Liver (tissue), 9 donors: ENCODE results near the gene LSM11. TPM values are rescaled to one million over a fixed set of nuclear protein-coding genes. Genes with fewer than 3 reads are reported as not detected.
A peak's percentile ranks its signal among the peaks of the same experiment; 100 is the strongest.
"Not testable (repeated sequence)": the region's sequence is repeated elsewhere in the genome, so short reads cannot be mapped to it uniquely, and the experiment has no call there.

Experiments used
- DNase-seq: peaks from one replicate; pipeline ENCODE4 v3.0.0-alpha.2; 2017; ENCODE audit warnings: low spot score
- H3K27ac ChIP-seq, 2 donors: one replicate each; pipeline ENCODE4 v1.7.0; 2013; ENCODE audit warnings: inconsistent platforms in 2 of 2, low read length in 2 of 2, control low read depth in 1 of 2, low read depth in 1 of 2, mild to moderate bottlenecking in 1 of 2
- H3K27me3 ChIP-seq, 4 donors: one replicate each; pipeline versions ENCODE4 v1.6.1 to v1.7.0; 2013; ENCODE audit warnings: low read length in 3 of 4, inconsistent platforms in 1 of 4, mild to moderate bottlenecking in 1 of 4, moderate library complexity in 1 of 4; ENCODE audit not compliant: control insufficient read depth in 4 of 4, insufficient read depth in 4 of 4
- H3K36me3 ChIP-seq, 4 donors: one replicate each; pipeline versions ENCODE4 v1.6.1 to v1.7.0; 2013; ENCODE audit warnings: low read length in 3 of 4, mild to moderate bottlenecking in 3 of 4, low read depth in 1 of 4, moderate library complexity in 1 of 4; ENCODE audit not compliant: control insufficient read depth in 4 of 4, insufficient read depth in 3 of 4
- H3K4me1 ChIP-seq, 4 donors: one replicate each; pipeline versions ENCODE4 v1.6.1 to v1.7.0; 2013; ENCODE audit warnings: low read length in 3 of 4, mild to moderate bottlenecking in 3 of 4, moderate library complexity in 1 of 4; ENCODE audit not compliant: control insufficient read depth in 4 of 4, insufficient read depth in 4 of 4
- H3K4me3 ChIP-seq, 3 donors: one replicate each; pipeline versions ENCODE4 v1.6.1 to v1.7.0; 2013; ENCODE audit warnings: low read length in 3 of 3, control low read depth in 1 of 3, low read depth in 1 of 3, mild to moderate bottlenecking in 1 of 3
- H3K9ac ChIP-seq, 2 donors: one replicate each; pipeline ENCODE4 v1.7.0; 2013; ENCODE audit warnings: low read length in 2 of 2, mild to moderate bottlenecking in 2 of 2, moderate library complexity in 2 of 2, control low read depth in 1 of 2, low read depth in 1 of 2
- H3K9me3 ChIP-seq, 4 donors: one replicate each; pipeline versions ENCODE4 v1.6.1 to v1.7.0; 2013; ENCODE audit warnings: low read length in 3 of 4; ENCODE audit not compliant: control insufficient read depth in 4 of 4
- ATF3 ChIP-seq: IDR thresholded peaks from 2 replicates; pipeline ENCODE4 v1.6.1; 2016; ENCODE audit warnings: antibody characterized with exemption
- EGR1 ChIP-seq, 2 donors: IDR thresholded peaks; 2 replicates each; pipeline ENCODE4 v1.6.1; 2016 to 2018; ENCODE audit warnings: antibody characterized with exemption in 2 of 2, low read depth in 2 of 2
- FOXA1 ChIP-seq: IDR thresholded peaks from 2 replicates; pipeline ENCODE4 v1.6.1; 2016; ENCODE audit warnings: antibody characterized with exemption
- FOXA2 ChIP-seq: IDR thresholded peaks from 2 replicates; pipeline ENCODE4 v1.6.1; 2016; ENCODE audit warnings: antibody characterized with exemption
- GABPA ChIP-seq, 2 donors: IDR thresholded peaks in 1 of 2; conservative IDR thresholded peaks in 1 of 2; 2 replicates each; pipeline ENCODE4 v1.6.1; 2016; ENCODE audit warnings: antibody characterized with exemption in 2 of 2, mild to moderate bottlenecking in 1 of 2, moderate library complexity in 1 of 2
- HNF4A ChIP-seq, 2 donors: conservative IDR thresholded peaks; 2 replicates each; pipeline ENCODE4 v1.6.1; 2016; ENCODE audit warnings: antibody characterized with exemption in 2 of 2, mild to moderate bottlenecking in 2 of 2
- HNF4G ChIP-seq: IDR thresholded peaks from 2 replicates; pipeline ENCODE4 v1.6.1; 2016; ENCODE audit warnings: antibody characterized with exemption
- JUND ChIP-seq, 2 donors: IDR thresholded peaks; 2 replicates each; pipeline ENCODE4 v1.6.1; 2016; ENCODE audit warnings: antibody characterized with exemption in 2 of 2
- MAX ChIP-seq: IDR thresholded peaks from 2 replicates; pipeline ENCODE4 v1.6.1; 2016; ENCODE audit warnings: antibody characterized with exemption
- NR2F2 ChIP-seq: IDR thresholded peaks from 2 replicates; pipeline ENCODE4 v1.6.1; 2016; ENCODE audit warnings: antibody characterized with exemption
- RAD21 ChIP-seq, 2 donors: IDR thresholded peaks; 2 replicates each; pipeline ENCODE4 v1.6.1; 2016; ENCODE audit warnings: antibody characterized with exemption in 2 of 2, mild to moderate bottlenecking in 2 of 2
- RXRA ChIP-seq, 2 donors: IDR thresholded peaks; 2 replicates each; pipeline ENCODE4 v1.6.1; 2017 to 2018; ENCODE audit warnings: antibody characterized with exemption in 2 of 2, mild to moderate bottlenecking in 1 of 2
- SP1 ChIP-seq: IDR thresholded peaks from 2 replicates; pipeline ENCODE4 v1.6.1; 2018; ENCODE audit warnings: antibody characterized with exemption, mild to moderate bottlenecking
- YY1 ChIP-seq: IDR thresholded peaks from 2 replicates; pipeline ENCODE4 v1.6.1; 2016; ENCODE audit warnings: antibody characterized with exemption, mild to moderate bottlenecking
- WGBS: extraction: QIAGEN DNeasy Blood & Tissue Kit; methylation state at CpG from one replicate; pipeline ENCODE4 v1.1.7; 2013; 5-methylcytosine and 5-hydroxymethylcytosine counted together
- polyA plus RNA-seq, 2 donors: library from polyadenylated mRNA; stranded (reverse) in 1 of 2; unstranded in 1 of 2; fragments of 200-250 nt in 1 of 2; fragments of >200 nt in 1 of 2; fragmentation: Nextera tagmentation in 1 of 2; extraction: Ambion mirVana in 1 of 2; gene quantifications; one replicate each; pipeline versions ENCODE4 v1.2.1 to v1.2.3, GENCODE V29; 2013 to 2015
- total RNA-seq, 2 donors: library from RNA; depleted of rRNA; stranded (reverse); fragments of >200 nt; gene quantifications; one replicate each; pipeline ENCODE4 v1.2.3, GENCODE V29; 2014
- TF ChIP-seq, protein P1 (sequence below): fragments of 150-350 bp; IDR thresholded peaks from 2 replicates; pipeline ENCODE4 v1.5.1; 2017; ENCODE audit warnings: improper control_type of control experiment, low read depth, low read length; ENCODE audit not compliant: missing input control
- TF ChIP-seq, protein P2 (sequence below): IDR thresholded peaks from 2 replicates; pipeline ENCODE4 v1.6.1; 2016; ENCODE audit warnings: antibody characterized with exemption, mild to moderate bottlenecking
- donor health status: healthy.
- donor health status: healthy.
- donor health status: healthy.
- donor health status: healthy.
- donor health status: healthy.

The LSM11 gene
- total RNA-seq (1 to 10 TPM; 1.8 to 4.0 TPM), polyA plus RNA-seq (under 1 TPM; 0.42 to 0.51 TPM)

DNA sequence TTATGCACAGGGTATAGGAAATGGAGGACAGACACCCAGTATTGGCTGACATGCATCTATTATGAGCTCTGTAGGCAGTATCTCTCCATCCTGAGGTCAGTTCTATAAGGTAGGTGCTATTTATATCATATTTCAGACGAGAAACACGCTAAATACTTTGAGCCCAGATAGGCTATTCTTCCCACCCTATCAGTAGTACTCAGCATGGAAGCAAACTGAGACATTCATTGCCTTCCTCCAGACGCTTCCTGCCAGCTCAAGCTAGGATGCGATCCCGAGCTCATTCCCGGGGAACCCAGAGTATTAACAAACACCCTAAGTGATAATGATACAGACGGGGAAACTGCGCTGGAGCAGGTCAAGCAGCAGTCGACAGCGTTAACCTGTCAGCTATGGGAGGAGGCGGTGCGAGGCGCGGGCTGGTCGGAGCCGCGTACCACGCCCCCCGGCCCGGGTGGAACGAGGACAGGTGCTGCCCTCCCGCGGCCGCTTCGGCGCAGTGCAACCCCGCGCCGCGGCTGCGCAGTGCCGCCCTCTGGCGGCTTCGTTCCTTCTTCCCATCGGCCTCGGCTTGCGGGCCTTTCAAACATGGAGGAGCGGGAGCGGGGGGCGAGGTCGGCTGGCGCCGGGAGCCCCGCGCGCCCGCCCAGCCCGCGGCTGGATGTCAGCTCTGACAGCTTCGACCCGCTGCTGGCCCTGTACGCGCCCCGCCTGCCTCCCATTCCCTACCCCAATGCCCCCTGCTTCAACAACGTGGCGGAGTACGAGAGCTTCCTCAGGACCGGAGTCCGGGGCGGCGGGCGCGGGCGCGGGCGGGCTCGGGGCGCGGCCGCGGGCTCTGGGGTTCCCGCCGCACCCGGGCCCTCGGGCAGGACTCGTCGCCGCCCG, at the start of gene LSM11:
TSS of gene LSM11 (plus strand) at position 550 of the 888 bp plus-strand sequence. CDS start at position 589, 39 bp downstream.
- Histone ChIP-seq H3K27ac (no peak within 1 kb of the TSS), H3K27me3 (no peaks in the 10 kb centered on the region), H3K4me3 (peak within 1 kb of the TSS; percentile 44 to 94 (median 80)), H3K9me3 (no peaks in the 10 kb centered on the region), H3K4me1 (peaks cover 0 to 15% (median 13%) of the 10 kb centered on the region in 4 donors), H3K9ac (peak within 1 kb of the TSS; percentile 12 to 72), H3K36me3 (peaks cover 2 to 4% (median 3%) of the 10 kb centered on the region in 4 donors)
- under 1% methylated on average over 79 of the region's 79 CpGs for WGBS
- TF ChIP-seq NR2F2 (no peak), HNF4G (no peak), FOXA1 (no peak), ATF3 (no peak), SP1 (no peak), MAX (no peak), JUND (IDR thresholded peaks at IDR 0.05) (no peak), HNF4A (conservative IDR thresholded peaks at IDR 0.05) (no peak), FOXA2 (no peak), GABPA (IDR thresholded peaks at IDR 0.05 in 1 of 2, conservative IDR thresholded peaks at IDR 0.05 in 1 of 2) (no peak), EGR1 (IDR thresholded peaks at IDR 0.05; ENCODE audit: low read depth in 2 of 2) (no peak), RAD21 (IDR thresholded peaks at IDR 0.05) (peak; percentile 75 to 85), RXRA (IDR thresholded peaks at IDR 0.05) (no peak), YY1 (peak; percentile 67)
- TF ChIP-seq, protein P1, sequence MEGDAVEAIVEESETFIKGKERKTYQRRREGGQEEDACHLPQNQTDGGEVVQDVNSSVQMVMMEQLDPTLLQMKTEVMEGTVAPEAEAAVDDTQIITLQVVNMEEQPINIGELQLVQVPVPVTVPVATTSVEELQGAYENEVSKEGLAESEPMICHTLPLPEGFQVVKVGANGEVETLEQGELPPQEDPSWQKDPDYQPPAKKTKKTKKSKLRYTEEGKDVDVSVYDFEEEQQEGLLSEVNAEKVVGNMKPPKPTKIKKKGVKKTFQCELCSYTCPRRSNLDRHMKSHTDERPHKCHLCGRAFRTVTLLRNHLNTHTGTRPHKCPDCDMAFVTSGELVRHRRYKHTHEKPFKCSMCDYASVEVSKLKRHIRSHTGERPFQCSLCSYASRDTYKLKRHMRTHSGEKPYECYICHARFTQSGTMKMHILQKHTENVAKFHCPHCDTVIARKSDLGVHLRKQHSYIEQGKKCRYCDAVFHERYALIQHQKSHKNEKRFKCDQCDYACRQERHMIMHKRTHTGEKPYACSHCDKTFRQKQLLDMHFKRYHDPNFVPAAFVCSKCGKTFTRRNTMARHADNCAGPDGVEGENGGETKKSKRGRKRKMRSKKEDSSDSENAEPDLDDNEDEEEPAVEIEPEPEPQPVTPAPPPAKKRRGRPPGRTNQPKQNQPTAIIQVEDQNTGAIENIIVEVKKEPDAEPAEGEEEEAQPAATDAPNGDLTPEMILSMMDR = peak; percentile 100
- TF ChIP-seq, protein P2, sequence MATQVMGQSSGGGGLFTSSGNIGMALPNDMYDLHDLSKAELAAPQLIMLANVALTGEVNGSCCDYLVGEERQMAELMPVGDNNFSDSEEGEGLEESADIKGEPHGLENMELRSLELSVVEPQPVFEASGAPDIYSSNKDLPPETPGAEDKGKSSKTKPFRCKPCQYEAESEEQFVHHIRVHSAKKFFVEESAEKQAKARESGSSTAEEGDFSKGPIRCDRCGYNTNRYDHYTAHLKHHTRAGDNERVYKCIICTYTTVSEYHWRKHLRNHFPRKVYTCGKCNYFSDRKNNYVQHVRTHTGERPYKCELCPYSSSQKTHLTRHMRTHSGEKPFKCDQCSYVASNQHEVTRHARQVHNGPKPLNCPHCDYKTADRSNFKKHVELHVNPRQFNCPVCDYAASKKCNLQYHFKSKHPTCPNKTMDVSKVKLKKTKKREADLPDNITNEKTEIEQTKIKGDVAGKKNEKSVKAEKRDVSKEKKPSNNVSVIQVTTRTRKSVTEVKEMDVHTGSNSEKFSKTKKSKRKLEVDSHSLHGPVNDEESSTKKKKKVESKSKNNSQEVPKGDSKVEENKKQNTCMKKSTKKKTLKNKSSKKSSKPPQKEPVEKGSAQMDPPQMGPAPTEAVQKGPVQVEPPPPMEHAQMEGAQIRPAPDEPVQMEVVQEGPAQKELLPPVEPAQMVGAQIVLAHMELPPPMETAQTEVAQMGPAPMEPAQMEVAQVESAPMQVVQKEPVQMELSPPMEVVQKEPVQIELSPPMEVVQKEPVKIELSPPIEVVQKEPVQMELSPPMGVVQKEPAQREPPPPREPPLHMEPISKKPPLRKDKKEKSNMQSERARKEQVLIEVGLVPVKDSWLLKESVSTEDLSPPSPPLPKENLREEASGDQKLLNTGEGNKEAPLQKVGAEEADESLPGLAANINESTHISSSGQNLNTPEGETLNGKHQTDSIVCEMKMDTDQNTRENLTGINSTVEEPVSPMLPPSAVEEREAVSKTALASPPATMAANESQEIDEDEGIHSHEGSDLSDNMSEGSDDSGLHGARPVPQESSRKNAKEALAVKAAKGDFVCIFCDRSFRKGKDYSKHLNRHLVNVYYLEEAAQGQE = no peak
- DNase-seq = peak; percentile 97

DNA sequence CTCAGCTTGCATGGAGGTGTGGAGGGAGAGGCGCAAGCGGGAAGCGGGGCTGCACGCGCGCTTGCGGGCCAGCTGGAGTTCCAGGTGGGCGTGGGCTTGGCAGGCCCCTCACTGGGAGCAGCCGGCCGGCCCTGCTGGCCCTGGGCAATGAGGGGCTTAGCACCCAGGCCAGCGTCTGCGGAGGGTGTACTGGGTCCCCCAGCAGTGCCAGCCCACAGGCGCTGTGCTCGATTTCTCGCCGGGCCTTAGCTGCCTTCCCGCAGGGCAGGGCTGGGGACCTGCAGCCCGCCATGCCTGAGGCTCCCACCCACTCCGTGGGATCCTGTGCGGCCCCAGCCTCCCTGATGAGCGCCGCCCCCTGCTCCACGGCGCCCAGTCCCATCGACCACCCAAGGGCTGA, 49.7 kb upstream of the LSM11 start:
- H3K4me1 ChIP-seq, H3K9me3 ChIP-seq, H3K27ac ChIP-seq, H3K27me3 ChIP-seq, H3K36me3 ChIP-seq, DNase-seq, H3K4me3 ChIP-seq, H3K9ac ChIP-seq: not testable (repeated sequence)
- whole genome bisulfite sequencing = 86% methylated on average over 25 of the region's 25 CpGs

GRCh38 chr5:157696154-157696553, 47.4 kb upstream of the LSM11 start:
- H3K4me1 ChIP-seq, DNase-seq, H3K36me3 ChIP-seq, H3K9me3 ChIP-seq, H3K9ac ChIP-seq, H3K27ac ChIP-seq, H3K4me3 ChIP-seq, H3K27me3 ChIP-seq: not testable (repeated sequence)
- 92% methylated on average over 3 of the region's 3 CpGs for WGBS

DNA sequence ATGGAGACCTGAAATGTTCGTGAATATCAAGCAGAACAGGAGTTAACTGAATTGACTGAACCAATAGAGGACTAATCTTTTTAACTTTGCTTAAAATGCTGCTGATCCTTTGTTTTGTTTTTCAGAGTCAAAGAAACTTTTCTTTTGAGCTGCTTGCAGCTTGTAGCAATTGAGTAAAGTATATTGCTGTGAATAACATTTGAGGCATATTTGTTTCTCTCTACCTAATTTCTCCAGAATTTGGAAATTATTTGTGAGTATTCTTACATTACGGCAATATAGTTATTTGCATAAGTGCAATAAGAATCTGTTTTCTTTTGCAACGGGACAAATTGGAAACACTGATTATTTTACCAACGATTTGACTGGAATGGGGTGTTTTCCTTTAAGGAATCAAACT, 44.8 kb upstream of the LSM11 start:
- H3K27me3 ChIP-seq, DNase-seq, H3K27ac ChIP-seq, H3K4me1 ChIP-seq, H3K9me3 ChIP-seq, H3K9ac ChIP-seq, H3K4me3 ChIP-seq, H3K36me3 ChIP-seq: not testable (repeated sequence)
- 68% methylated on average over 4 of the region's 4 CpGs for WGBS
